MCF 10A (cell line): Measurements from ENCODE around the gene SYT13. TPM values are rescaled to one million over a fixed set of nuclear protein-coding genes. Genes with fewer than 3 reads are reported as not detected.

ENCODE experiments used
- BruUV-seq: library from RNA; stranded (reverse); fragments of 400-500 nt; replicated peaks from 2 replicates; lab custom pipeline; 2021; lab: Mats Ljungman, UMichigan
- CTCF ChIA-PET: fragments of 300-600 bp; sonication (Branson Sonifier 250); formaldehyde crosslinking; extraction: SDS; loops from one replicate; lab custom pipeline; 2021; ENCODE audit warnings: antibody characterized with exemption, inconsistent platforms; lab: Yijun Ruan, JAX
- POLR2A ChIA-PET: fragments of 300-600, 350-650 bp; sonication (Branson Sonifier 250); formaldehyde crosslinking; extraction: SDS; loops from one replicate; lab custom pipeline; 2020; ENCODE audit warnings: antibody characterized with exemption, inconsistent platforms; lab: Yijun Ruan, JAX
- DNase-seq: peaks from one replicate; pipeline ENCODE4 v3.0.0-alpha.2; 2018; ENCODE audit not compliant: unreplicated experiment
- H3K27ac Mint-ChIP-seq: one replicate; pipeline ENCODE4 v1.8.0; 2022; ENCODE audit warnings: mild to moderate bottlenecking, low read depth, mixed read lengths; ENCODE audit not compliant: unreplicated experiment
- H3K27me3 Mint-ChIP-seq: one replicate; pipeline ENCODE4 v1.8.0; 2022; ENCODE audit warnings: mixed read lengths; ENCODE audit not compliant: insufficient read depth, unreplicated experiment
- H3K36me3 Mint-ChIP-seq: one replicate; pipeline ENCODE4 v1.8.0; 2022; ENCODE audit warnings: mild to moderate bottlenecking, moderate library complexity, mixed read lengths; ENCODE audit not compliant: insufficient read depth, unreplicated experiment
- H3K4me1 Mint-ChIP-seq: one replicate; pipeline ENCODE4 v1.8.0; 2022; ENCODE audit warnings: mixed read lengths; ENCODE audit not compliant: insufficient read depth, unreplicated experiment
- H3K4me3 Mint-ChIP-seq: one replicate; pipeline ENCODE4 v1.8.0; 2022; ENCODE audit warnings: mild to moderate bottlenecking, moderate library complexity, mixed read lengths; ENCODE audit not compliant: unreplicated experiment
- H3K9me3 Mint-ChIP-seq: one replicate; pipeline ENCODE4 v1.8.0; 2022; ENCODE audit warnings: mixed read lengths; ENCODE audit not compliant: unreplicated experiment
- CTCF ChIP-seq: fragments of 200-600 bp; IDR thresholded peaks from one replicate; pipeline ENCODE4 v1.8.0; 2022; ENCODE audit warnings: antibody characterized with exemption, mild to moderate bottlenecking; ENCODE audit not compliant: unreplicated experiment
- intact Hi-C: fragments of 100-400 bp; cut with micrococcal nuclease; formaldehyde crosslinking; loops from 2 replicates; pipeline ENCODE4 v1.14.1; 2022
- total RNA-seq: library from RNA; stranded (reverse); gene quantifications from 2 replicates; pipeline ENCODE4 v1.2.3, GENCODE V29; 2022

The SYT13 gene
- total RNA-seq, 1 experiment from 2014 or later: not detected

- POLR2A ChIA-PET: interaction anchor here (1.0 to 1.1 kb wide), 2 partner anchors 12 to 21 kb away, joined by 3 read pairs; no protein-coding TSS in a partner anchor
- Mint-ChIP-seq H3K27me3 (no peaks in the 10 kb centered on the region), H3K27ac (no peak overlapping the region), H3K4me1 (no peaks in the 10 kb centered on the region), H3K4me3 (no peak overlapping the region), H3K9me3 (no peaks in the 10 kb centered on the region), H3K36me3 (no peaks in the 10 kb centered on the region)
- no TSS peak for BruUV-seq
- CTCF ChIA-PET: interaction anchor here (0.8 to 1.1 kb wide), 2 partner anchors 13 to 115 kb away, joined by 3 to 4 read pairs; no protein-coding TSS in a partner anchor
- TF ChIP-seq CTCF: no peak
- intact Hi-C loops: no loop called here
- DNase-seq: no peak
These were observed 59.9 kb downstream of the SYT13 start for GRCh38 chr11:45225961-45226871.

- H3K27me3 Mint-ChIP-seq: no peaks in the 10 kb centered on the region
- POLR2A ChIA-PET: no interaction called here
- H3K27ac Mint-ChIP-seq: no peak overlapping the region
- CTCF ChIA-PET: interaction anchor here (0.7 kb wide), 1 partner anchor 430 kb away, joined by 4 read pairs; no protein-coding TSS in a partner anchor
- H3K36me3 Mint-ChIP-seq: no peaks in the 10 kb centered on the region
- H3K4me1 Mint-ChIP-seq: no peaks in the 10 kb centered on the region
- no peaks in the 10 kb centered on the region for H3K9me3 Mint-ChIP-seq
- intact Hi-C loops: no loop called here
- TF ChIP-seq CTCF: no peak
- no TSS peak for BruUV-seq
- H3K4me3 Mint-ChIP-seq: no peak overlapping the region
- no peak for DNase-seq
These were observed 60.9 kb downstream of the SYT13 start for GRCh38 chr11:45225277-45225676.

- BruUV-seq: no TSS peak
- intact Hi-C loops: no loop called here
- ChIA-PET POLR2A (interaction anchor here (0.6 kb wide), 1 partner anchor 596 kb away, joined by 3 read pairs; no protein-coding TSS in a partner anchor), CTCF (interaction anchor here (0.6 to 1.4 kb wide), 3 partner anchors 9 to 431 kb away, joined by 3 to 11 read pairs (median 4); no protein-coding TSS in a partner anchor)
- no peak for DNase-seq
- Mint-ChIP-seq H3K27me3 (no peaks in the 10 kb centered on the region), H3K4me1 (no peaks in the 10 kb centered on the region), H3K36me3 (no peaks in the 10 kb centered on the region), H3K9me3 (no peaks in the 10 kb centered on the region), H3K4me3 (no peak overlapping the region), H3K27ac (no peak overlapping the region)
- no peak for TF ChIP-seq CTCF
These were observed 61.4 kb downstream of the SYT13 start for GRCh38 chr11:45224766-45225165.

- no peaks in the 10 kb centered on the region for H3K36me3 Mint-ChIP-seq
- intact Hi-C loops: no loop called here
- CTCF ChIA-PET: interaction anchor here (0.9 to 1.4 kb wide), 2 partner anchors 10 kb away, joined by 3 to 11 read pairs; no protein-coding TSS in a partner anchor
These were observed 62.6 kb downstream of the SYT13 start for GRCh38 chr11:45223496-45223895.

More at GRCh38 chr11:45223496-45223895, 62.6 kb downstream of the SYT13 start:
- no peaks in the 10 kb centered on the region for H3K27me3 Mint-ChIP-seq
- DNase-seq: no peak
- H3K27ac Mint-ChIP-seq: no peak overlapping the region
- no peak for TF ChIP-seq CTCF
- H3K9me3 Mint-ChIP-seq: no peaks in the 10 kb centered on the region
- POLR2A ChIA-PET: interaction anchor here (0.7 kb wide), 1 partner anchor 21 kb away, joined by 4 read pairs; no protein-coding TSS in a partner anchor
- H3K4me3 Mint-ChIP-seq: no peak overlapping the region
- no TSS peak for BruUV-seq
- H3K4me1 Mint-ChIP-seq: no peaks in the 10 kb centered on the region
